ENCODE results near the gene FAIM. TPM values are rescaled to one million over a fixed set of nuclear protein-coding genes. Genes with fewer than 3 reads are reported as not detected.

Gene FAIM
- total and polyA plus RNA-seq, 2 donors (not counting 1 experiment from before 2014, with no cell fraction given): 9.4 to 11.7 TPM

DNA sequence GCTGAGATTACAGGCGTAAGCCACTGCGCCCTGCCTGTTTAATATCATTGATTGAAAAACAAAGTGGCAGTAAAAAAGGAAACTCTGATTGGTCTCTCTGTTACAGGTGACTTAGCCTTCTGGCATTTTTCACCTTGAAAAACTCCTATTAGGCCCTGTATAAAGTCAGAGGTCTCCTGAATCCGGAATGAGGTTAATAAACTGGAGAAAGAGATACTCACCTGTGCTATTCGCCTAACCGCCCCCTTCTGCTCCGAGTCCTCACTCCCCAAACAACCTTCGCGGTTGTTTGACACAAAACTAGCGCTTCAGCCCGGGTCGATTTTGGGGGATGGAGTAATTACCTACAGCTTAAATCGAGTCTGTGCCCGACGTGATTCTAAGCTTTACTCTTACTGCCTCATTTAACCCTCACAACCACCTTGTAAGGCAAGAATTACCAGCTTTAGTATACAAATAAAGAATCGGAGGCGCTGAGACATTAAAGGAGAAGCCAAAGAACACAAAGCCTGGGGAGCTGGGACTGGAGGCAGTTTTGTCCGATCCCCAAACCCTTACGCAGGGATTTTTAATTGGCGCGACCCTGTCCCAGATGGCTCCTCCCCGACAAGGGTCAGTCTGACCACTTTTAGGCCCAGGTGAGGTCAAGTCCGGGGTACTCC lies 15.0 kb upstream of the FAIM start:
- no peaks in the 10 kb centered on the region for H3K27me3 ChIP-seq (ENCODE audit: control insufficient read depth, insufficient read depth, low read length)
- H3K36me3 ChIP-seq (ENCODE audit: control insufficient read depth, insufficient read depth, low read length): no peaks in the 10 kb centered on the region
- peak overlapping the region; percentile 57 to 97 (median 90) for H3K4me3 ChIP-seq (replicated peaks in 1 of 4; ENCODE audit: control extremely low read depth in 1 of 4, insufficient read depth in 1 of 4, low read depth in 3 of 4, low read length in 4 of 4)
- peaks cover 4% of the 10 kb centered on the region for H3K4me1 ChIP-seq (ENCODE audit: control insufficient read depth, extremely low read depth, insufficient read depth, low read length)
- no peak for DNase-seq (ENCODE audit: low read depth in 2 of 2)
- no peaks in the 10 kb centered on the region for H3K79me2 ChIP-seq (ENCODE audit: control insufficient read depth, insufficient read depth, low read length)
- H4K20me1 ChIP-seq (ENCODE audit: control insufficient read depth, extremely low read depth, insufficient read depth, low read length): no peaks in the 10 kb centered on the region
- peak overlapping the region; percentile 59 for H3K4me2 ChIP-seq (ENCODE audit: extremely low read depth, insufficient read depth, low read length)
- H3K27ac ChIP-seq (ENCODE audit: insufficient read depth, low read length): peak overlapping the region; percentile 63
- peak overlapping the region; percentile 74 for H3K9ac ChIP-seq (ENCODE audit: insufficient read depth, low read length)
- H2AFZ ChIP-seq (ENCODE audit: low read length): peak overlapping the region; percentile 95
- H3K9me3 ChIP-seq (ENCODE audit: control insufficient read depth, insufficient read depth, low read depth, low read length): no peaks in the 10 kb centered on the region
- TF ChIP-seq, protein P1, sequence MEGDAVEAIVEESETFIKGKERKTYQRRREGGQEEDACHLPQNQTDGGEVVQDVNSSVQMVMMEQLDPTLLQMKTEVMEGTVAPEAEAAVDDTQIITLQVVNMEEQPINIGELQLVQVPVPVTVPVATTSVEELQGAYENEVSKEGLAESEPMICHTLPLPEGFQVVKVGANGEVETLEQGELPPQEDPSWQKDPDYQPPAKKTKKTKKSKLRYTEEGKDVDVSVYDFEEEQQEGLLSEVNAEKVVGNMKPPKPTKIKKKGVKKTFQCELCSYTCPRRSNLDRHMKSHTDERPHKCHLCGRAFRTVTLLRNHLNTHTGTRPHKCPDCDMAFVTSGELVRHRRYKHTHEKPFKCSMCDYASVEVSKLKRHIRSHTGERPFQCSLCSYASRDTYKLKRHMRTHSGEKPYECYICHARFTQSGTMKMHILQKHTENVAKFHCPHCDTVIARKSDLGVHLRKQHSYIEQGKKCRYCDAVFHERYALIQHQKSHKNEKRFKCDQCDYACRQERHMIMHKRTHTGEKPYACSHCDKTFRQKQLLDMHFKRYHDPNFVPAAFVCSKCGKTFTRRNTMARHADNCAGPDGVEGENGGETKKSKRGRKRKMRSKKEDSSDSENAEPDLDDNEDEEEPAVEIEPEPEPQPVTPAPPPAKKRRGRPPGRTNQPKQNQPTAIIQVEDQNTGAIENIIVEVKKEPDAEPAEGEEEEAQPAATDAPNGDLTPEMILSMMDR (conservative IDR thresholded peaks at IDR 0.05 in 1 of 2, IDR thresholded peaks at IDR 0.05 in 1 of 2; ENCODE audit: low read depth in 1 of 2, low read length in 2 of 2): no peak
- TF ChIP-seq EZH2 (IDR thresholded peaks at IDR 0.05; ENCODE audit: low read length, missing control alignments): no peak

- H4K20me1 ChIP-seq (ENCODE audit: control insufficient read depth, extremely low read depth, insufficient read depth, low read length): no peaks in the 10 kb centered on the region
- TF ChIP-seq, protein P1 (conservative IDR thresholded peaks at IDR 0.05 in 1 of 2, IDR thresholded peaks at IDR 0.05 in 1 of 2; ENCODE audit: low read depth in 1 of 2, low read length in 2 of 2): peak; percentile 82 to 83
- no peak for TF ChIP-seq EZH2 (IDR thresholded peaks at IDR 0.05; ENCODE audit: low read length, missing control alignments)
- H3K79me2 ChIP-seq (ENCODE audit: control insufficient read depth, insufficient read depth, low read length): no peaks in the 10 kb centered on the region
- H2AFZ ChIP-seq (ENCODE audit: low read length): peak within 1 kb of the TSS; percentile 95
- peak within 1 kb of the TSS; percentile 57 to 97 (median 90) for H3K4me3 ChIP-seq (replicated peaks in 1 of 4; ENCODE audit: control extremely low read depth in 1 of 4, insufficient read depth in 1 of 4, low read depth in 3 of 4, low read length in 4 of 4)
- H3K36me3 ChIP-seq (ENCODE audit: control insufficient read depth, insufficient read depth, low read length): no peaks in the 10 kb centered on the region
- no peaks in the 10 kb centered on the region for H3K9me3 ChIP-seq (ENCODE audit: control insufficient read depth, insufficient read depth, low read depth, low read length)
- DNase-seq (ENCODE audit: low read depth in 2 of 2): peak; percentile 94 to 97
- peak within 1 kb of the TSS; percentile 59 for H3K4me2 ChIP-seq (ENCODE audit: extremely low read depth, insufficient read depth, low read length)
- H3K4me1 ChIP-seq (ENCODE audit: control insufficient read depth, extremely low read depth, insufficient read depth, low read length): peaks cover 4% of the 10 kb centered on the region
- H3K27ac ChIP-seq (ENCODE audit: insufficient read depth, low read length): peak within 1 kb of the TSS; percentile 63
- no peaks in the 10 kb centered on the region for H3K27me3 ChIP-seq (ENCODE audit: control insufficient read depth, insufficient read depth, low read length)
- H3K9ac ChIP-seq (ENCODE audit: insufficient read depth, low read length): peak within 1 kb of the TSS; percentile 74
Measured at GRCh38 chr3:138594150-138594934, 14.2 kb upstream of the FAIM start, which contains the start of gene CEP70. Gene CEP70 (minus strand): TSS chr3:138594260. CDS start chr3:138572927, 21,333 bp downstream.

GRCh38 chr3:138594935-138595610 lies 13.5 kb upstream of the FAIM start:
- no peak overlapping the region for H3K9ac ChIP-seq (ENCODE audit: insufficient read depth, low read length)
- peak overlapping the region; percentile 54 for H3K4me2 ChIP-seq (ENCODE audit: extremely low read depth, insufficient read depth, low read length)
- peak overlapping the region; percentile 44 for H2AFZ ChIP-seq (ENCODE audit: low read length)

More at GRCh38 chr3:138594935-138595610, 13.5 kb upstream of the FAIM start:
- DNase-seq (ENCODE audit: low read depth in 2 of 2): no peak
- no peaks in the 10 kb centered on the region for H4K20me1 ChIP-seq (ENCODE audit: control insufficient read depth, extremely low read depth, insufficient read depth, low read length)
- H3K4me3 ChIP-seq (replicated peaks in 1 of 4; ENCODE audit: control extremely low read depth in 1 of 4, insufficient read depth in 1 of 4, low read depth in 3 of 4, low read length in 4 of 4): peak overlapping the region in 2 of 4 experiments; percentile 90 to 97
- no peaks in the 10 kb centered on the region for H3K36me3 ChIP-seq (ENCODE audit: control insufficient read depth, insufficient read depth, low read length)
- no peaks in the 10 kb centered on the region for H3K79me2 ChIP-seq (ENCODE audit: control insufficient read depth, insufficient read depth, low read length)
- no peaks in the 10 kb centered on the region for H3K27me3 ChIP-seq (ENCODE audit: control insufficient read depth, insufficient read depth, low read length)
- peak overlapping the region; percentile 63 for H3K27ac ChIP-seq (ENCODE audit: insufficient read depth, low read length)
- no peak for TF ChIP-seq EZH2 (IDR thresholded peaks at IDR 0.05; ENCODE audit: low read length, missing control alignments)
- TF ChIP-seq, protein P1 (conservative IDR thresholded peaks at IDR 0.05 in 1 of 2, IDR thresholded peaks at IDR 0.05 in 1 of 2; ENCODE audit: low read depth in 1 of 2, low read length in 2 of 2): no peak
- H3K4me1 ChIP-seq (ENCODE audit: control insufficient read depth, extremely low read depth, insufficient read depth, low read length): peaks cover 4% of the 10 kb centered on the region
- no peaks in the 10 kb centered on the region for H3K9me3 ChIP-seq (ENCODE audit: control insufficient read depth, insufficient read depth, low read depth, low read length)
